Measurements from ENCODE around the gene ELMO1. TPM values are rescaled to one million over a fixed set of nuclear protein-coding genes. Genes with fewer than 3 reads are reported as not detected.
"Not testable (repeated sequence)": the region's sequence is repeated elsewhere in the genome, so short reads cannot be mapped to it uniquely, and the experiment has no call there.

Gene ELMO1
- total RNA-seq, 1 experiment from 2014 or later, result 21.7 TPM

DNA sequence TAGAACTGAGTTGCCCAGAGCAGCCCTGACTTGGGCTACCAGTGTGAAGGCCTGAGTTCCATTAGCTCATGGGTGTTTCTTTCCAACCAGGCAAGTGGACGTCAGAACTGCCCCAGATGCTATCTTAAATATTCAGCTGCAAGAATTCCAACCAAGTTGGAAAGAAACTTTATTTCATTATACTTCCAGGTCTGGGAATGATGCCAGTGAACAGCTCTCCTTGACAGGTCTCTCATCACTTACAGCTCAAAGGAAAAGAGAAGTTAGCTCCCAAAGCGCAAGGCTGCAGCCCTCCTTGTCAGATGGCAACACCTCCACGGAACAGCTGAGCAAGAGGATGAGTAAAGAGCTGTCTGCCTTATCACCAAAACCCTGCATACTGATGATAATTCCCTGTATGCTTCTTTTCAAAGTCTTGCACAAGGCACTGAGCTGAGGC, 468.8 kb downstream of the ELMO1 start:
- DNase-seq (ENCODE audit: low read depth), result no peak

DNA sequence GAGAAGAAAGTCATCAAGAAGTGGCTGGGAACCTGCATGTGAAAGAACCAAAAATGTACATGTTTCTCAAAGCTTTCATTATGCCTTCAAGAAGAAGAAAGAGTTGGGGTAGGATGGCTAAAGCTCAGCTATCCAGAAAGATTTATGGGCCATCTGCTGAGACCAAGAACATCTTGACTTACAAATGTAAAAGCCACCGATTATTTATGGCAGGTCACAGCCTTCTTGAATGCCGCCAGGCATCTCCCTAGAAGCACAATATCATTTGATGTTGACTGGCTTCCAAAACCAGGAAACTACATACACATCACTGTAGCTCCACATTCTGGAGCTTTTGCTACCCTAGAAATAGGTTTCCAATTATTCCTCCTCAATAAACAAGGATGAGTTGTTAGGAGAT, 470.2 kb downstream of the ELMO1 start:
- no peak for DNase-seq (ENCODE audit: low read depth)

DNA sequence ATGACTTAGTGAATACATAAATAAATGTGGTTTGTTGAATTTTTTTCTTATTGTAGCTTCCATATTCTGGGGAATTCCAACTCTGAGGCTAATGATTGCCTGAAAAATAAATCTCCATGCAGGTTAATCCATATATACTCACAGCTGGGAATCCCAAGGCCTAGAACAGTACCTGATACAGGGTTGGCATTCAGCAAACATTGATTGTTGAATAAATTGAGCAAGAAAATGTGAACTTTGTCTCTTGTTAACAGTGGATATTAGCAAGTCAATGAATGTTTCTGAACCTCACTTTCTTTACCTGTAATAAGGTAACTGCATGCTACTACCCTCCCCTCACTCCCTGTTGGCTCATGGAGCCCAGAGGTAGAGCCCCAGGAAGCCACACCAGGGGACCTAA, 470.8 kb downstream of the ELMO1 start:
- DNase-seq (ENCODE audit: low read depth), result no peak

DNA sequence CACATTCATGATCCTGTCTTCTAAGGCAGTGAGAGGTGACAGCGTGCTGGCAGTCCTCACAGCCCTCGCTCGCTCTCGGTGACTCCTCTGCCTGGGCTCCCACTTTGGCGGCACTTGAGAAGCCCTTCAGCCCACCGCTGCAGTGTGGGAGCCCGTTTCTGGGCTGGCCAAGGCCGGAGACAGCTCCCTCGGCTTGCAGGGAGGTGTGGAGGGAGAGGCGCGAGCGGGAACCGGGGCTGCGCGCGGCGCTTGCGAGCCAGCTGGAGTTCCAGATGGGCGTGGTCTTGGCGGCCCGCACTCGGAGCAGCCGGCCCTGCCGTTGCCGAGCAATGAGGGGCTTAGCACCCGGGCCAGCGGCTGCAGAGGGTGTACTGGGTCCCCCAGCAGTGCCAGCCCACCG, 475.1 kb downstream of the ELMO1 start:
- DNase-seq (ENCODE audit: low read depth), result not testable (repeated sequence)

DNA sequence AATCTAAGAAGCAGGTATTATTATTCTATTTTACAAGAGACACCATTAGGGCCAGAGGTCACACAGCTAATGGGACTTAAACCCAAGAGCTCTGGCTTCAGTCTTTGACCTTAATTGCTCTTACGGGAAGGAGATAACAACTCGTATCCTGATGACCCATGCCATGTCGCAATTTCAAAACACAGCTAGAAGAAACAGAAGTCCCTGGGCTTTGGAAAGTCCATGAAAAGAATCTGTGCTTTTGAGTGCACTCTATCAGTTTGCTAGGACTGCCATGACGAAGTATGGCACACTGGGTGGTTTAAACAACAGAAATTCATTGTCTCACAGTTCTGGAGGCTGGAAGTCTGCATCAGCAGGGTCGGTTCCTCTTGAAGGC, 476.5 kb downstream of the ELMO1 start:
- no peak for DNase-seq (ENCODE audit: low read depth)

- no peak for DNase-seq (ENCODE audit: low read depth)
Measured at GRCh38 chr7:36971515-36972139, 477.0 kb downstream of the ELMO1 start.

GRCh38 chr7:36970551-36971514, 477.8 kb downstream of the ELMO1 start:
- DNase-seq (ENCODE audit: low read depth), result no peak

- DNase-seq (ENCODE audit: low read depth), result no peak
Measured at GRCh38 chr7:36969376-36969775, 479.3 kb downstream of the ELMO1 start.

GRCh38 chr7:36967387-36967786, 481.3 kb downstream of the ELMO1 start:
- peak; percentile 67 for DNase-seq (ENCODE audit: low read depth)

GRCh38 chr7:36966636-36967035, 482.0 kb downstream of the ELMO1 start:
- no peak for DNase-seq (ENCODE audit: low read depth)

GRCh38 chr7:36966039-36966438, 482.6 kb downstream of the ELMO1 start:
- peak; percentile 9 for DNase-seq (ENCODE audit: low read depth)

GRCh38 chr7:36965625-36966024, 483.0 kb downstream of the ELMO1 start:
- no peak for DNase-seq (ENCODE audit: low read depth)

DNA sequence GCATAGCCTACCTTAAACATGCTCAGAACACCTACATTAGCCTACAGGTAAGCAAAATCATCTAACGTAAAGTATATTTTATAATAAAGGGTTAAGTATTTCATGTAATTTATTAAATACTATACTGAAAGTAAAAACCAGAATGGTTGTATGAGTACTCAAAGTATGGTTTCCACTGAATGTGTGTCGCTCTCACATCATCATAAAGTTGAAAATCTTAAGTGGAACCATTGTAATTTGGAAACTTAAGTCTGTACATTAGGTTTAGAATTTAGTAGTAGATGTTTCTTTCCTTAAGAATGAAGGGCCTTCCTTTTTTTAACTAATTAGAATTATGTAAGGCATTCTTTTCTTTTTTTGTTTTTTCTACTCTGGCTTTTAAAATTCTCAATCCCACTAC, 484.4 kb downstream of the ELMO1 start:
- DNase-seq (ENCODE audit: low read depth), result no peak

- DNase-seq (ENCODE audit: low read depth), result peak; percentile 75
Measured at GRCh38 chr7:36962367-36962766, 486.3 kb downstream of the ELMO1 start.

GRCh38 chr7:36961693-36962092, 487.0 kb downstream of the ELMO1 start:
- no peak for DNase-seq (ENCODE audit: low read depth)

DNA sequence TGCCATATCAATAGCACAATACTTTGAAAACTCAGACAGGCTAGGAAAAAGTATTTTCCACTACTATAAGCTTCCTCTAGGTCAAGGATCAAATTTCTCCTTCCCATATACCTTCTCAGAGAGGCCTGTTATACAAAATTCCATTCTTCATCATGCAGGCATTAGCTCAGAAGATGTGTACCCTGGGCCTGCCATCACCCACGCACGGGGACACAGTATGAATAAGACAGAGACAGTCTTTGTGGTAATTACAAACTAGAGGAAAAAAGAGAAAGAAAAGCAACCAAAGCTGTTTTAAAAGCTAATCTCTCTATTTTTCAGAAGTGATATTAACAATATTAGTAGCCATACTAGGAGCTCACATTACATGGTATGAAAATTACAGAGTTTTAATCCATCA, 487.6 kb downstream of the ELMO1 start:
- no peak for DNase-seq (ENCODE audit: low read depth)

GRCh38 chr7:36960105-36960504, 488.6 kb downstream of the ELMO1 start:
- no peak for DNase-seq (ENCODE audit: low read depth)

GRCh38 chr7:36958111-36958733, 490.4 kb downstream of the ELMO1 start:
- peak; percentile 10 for DNase-seq (ENCODE audit: low read depth)

DNA sequence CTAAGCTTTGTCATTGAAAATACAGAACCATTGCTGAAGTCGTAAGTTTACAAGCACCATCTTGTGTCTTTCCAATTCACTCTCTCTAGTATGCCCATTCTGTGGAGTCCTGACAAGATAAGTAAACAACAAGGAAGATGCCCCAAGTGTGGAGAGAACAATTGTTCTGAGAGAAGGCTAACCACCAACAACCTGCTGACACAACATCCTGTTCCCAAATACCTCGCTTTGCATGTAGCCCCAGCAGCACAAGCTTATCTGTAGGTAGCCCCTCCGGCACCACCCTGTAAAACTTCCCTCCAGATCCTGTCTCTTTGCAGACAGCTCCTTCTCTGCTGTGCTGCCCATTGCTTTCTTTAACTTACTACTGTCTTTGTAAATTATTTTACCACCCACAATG, 491.0 kb downstream of the ELMO1 start:
- no peak for DNase-seq (ENCODE audit: low read depth)

- no peak for DNase-seq (ENCODE audit: low read depth)
Measured at GRCh38 chr7:36956814-36957213, 491.9 kb downstream of the ELMO1 start.

DNA sequence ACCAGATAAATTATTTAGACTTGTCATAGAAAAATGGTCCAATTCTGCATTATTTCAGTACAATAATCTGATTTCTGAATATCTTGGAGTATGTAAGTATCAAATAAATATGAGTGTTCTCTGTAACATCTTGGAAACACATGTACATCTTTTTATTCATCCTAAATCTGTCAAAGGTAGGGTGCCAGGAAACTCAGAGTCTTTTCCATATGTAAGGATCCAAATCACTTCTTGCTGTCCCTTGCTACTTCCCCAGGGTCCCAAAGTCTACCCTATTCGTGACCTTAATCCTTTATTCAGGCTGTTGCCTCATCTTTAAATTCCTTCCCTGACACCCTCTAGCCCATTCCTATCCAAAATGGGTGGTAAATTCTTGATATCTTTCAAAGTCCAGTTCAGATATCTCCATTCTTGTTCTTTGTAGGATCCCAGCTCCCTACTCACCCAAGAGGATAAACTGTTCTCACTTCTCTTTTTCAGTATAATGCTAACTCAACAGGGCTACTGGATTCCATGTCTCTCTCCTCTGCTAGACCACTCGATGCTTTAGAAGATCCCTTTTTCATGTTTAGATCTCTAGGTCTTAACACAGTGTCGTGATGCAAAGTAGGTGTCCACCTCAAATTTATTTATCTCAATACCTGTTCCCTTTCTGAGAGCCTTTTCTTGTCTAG, 493.1 kb downstream of the ELMO1 start:
- no peak for DNase-seq (ENCODE audit: low read depth)

- no peak for DNase-seq (ENCODE audit: low read depth)
Measured at GRCh38 chr7:36951257-36951697, 497.4 kb downstream of the ELMO1 start.
